Liver (tissue), 9 donors: ENCODE measurements around the gene IL36G. TPM values are rescaled to one million over a fixed set of nuclear protein-coding genes. Genes with fewer than 3 reads are reported as not detected.

Source experiments
- DNase-seq: peaks from one replicate; pipeline ENCODE4 v3.0.0-alpha.2; 2017; ENCODE audit warnings: low spot score
- H3K27ac ChIP-seq, 2 donors: one replicate each; pipeline ENCODE4 v1.7.0; 2013; ENCODE audit warnings: inconsistent platforms in 2 of 2, low read length in 2 of 2, control low read depth in 1 of 2, low read depth in 1 of 2, mild to moderate bottlenecking in 1 of 2
- H3K27me3 ChIP-seq, 4 donors: one replicate each; pipeline versions ENCODE4 v1.6.1 to v1.7.0; 2013; ENCODE audit warnings: low read length in 3 of 4, inconsistent platforms in 1 of 4, mild to moderate bottlenecking in 1 of 4, moderate library complexity in 1 of 4; ENCODE audit not compliant: control insufficient read depth in 4 of 4, insufficient read depth in 4 of 4
- H3K36me3 ChIP-seq, 4 donors: one replicate each; pipeline versions ENCODE4 v1.6.1 to v1.7.0; 2013; ENCODE audit warnings: low read length in 3 of 4, mild to moderate bottlenecking in 3 of 4, low read depth in 1 of 4, moderate library complexity in 1 of 4; ENCODE audit not compliant: control insufficient read depth in 4 of 4, insufficient read depth in 3 of 4
- H3K4me1 ChIP-seq, 4 donors: one replicate each; pipeline versions ENCODE4 v1.6.1 to v1.7.0; 2013; ENCODE audit warnings: low read length in 3 of 4, mild to moderate bottlenecking in 3 of 4, moderate library complexity in 1 of 4; ENCODE audit not compliant: control insufficient read depth in 4 of 4, insufficient read depth in 4 of 4
- H3K4me3 ChIP-seq, 3 donors: one replicate each; pipeline versions ENCODE4 v1.6.1 to v1.7.0; 2013; ENCODE audit warnings: low read length in 3 of 3, control low read depth in 1 of 3, low read depth in 1 of 3, mild to moderate bottlenecking in 1 of 3
- H3K9ac ChIP-seq, 2 donors: one replicate each; pipeline ENCODE4 v1.7.0; 2013; ENCODE audit warnings: low read length in 2 of 2, mild to moderate bottlenecking in 2 of 2, moderate library complexity in 2 of 2, control low read depth in 1 of 2, low read depth in 1 of 2
- H3K9me3 ChIP-seq, 4 donors: one replicate each; pipeline versions ENCODE4 v1.6.1 to v1.7.0; 2013; ENCODE audit warnings: low read length in 3 of 4; ENCODE audit not compliant: control insufficient read depth in 4 of 4
- EGR1 ChIP-seq, 2 donors: IDR thresholded peaks; 2 replicates each; pipeline ENCODE4 v1.6.1; 2016 to 2018; ENCODE audit warnings: antibody characterized with exemption in 2 of 2, low read depth in 2 of 2
- FOXA1 ChIP-seq: IDR thresholded peaks from 2 replicates; pipeline ENCODE4 v1.6.1; 2016; ENCODE audit warnings: antibody characterized with exemption
- FOXA2 ChIP-seq: IDR thresholded peaks from 2 replicates; pipeline ENCODE4 v1.6.1; 2016; ENCODE audit warnings: antibody characterized with exemption
- GABPA ChIP-seq, 2 donors: IDR thresholded peaks in 1 of 2; conservative IDR thresholded peaks in 1 of 2; 2 replicates each; pipeline ENCODE4 v1.6.1; 2016; ENCODE audit warnings: antibody characterized with exemption in 2 of 2, mild to moderate bottlenecking in 1 of 2, moderate library complexity in 1 of 2
- HNF4A ChIP-seq, 2 donors: conservative IDR thresholded peaks; 2 replicates each; pipeline ENCODE4 v1.6.1; 2016; ENCODE audit warnings: antibody characterized with exemption in 2 of 2, mild to moderate bottlenecking in 2 of 2
- HNF4G ChIP-seq: IDR thresholded peaks from 2 replicates; pipeline ENCODE4 v1.6.1; 2016; ENCODE audit warnings: antibody characterized with exemption
- JUND ChIP-seq, 2 donors: IDR thresholded peaks; 2 replicates each; pipeline ENCODE4 v1.6.1; 2016; ENCODE audit warnings: antibody characterized with exemption in 2 of 2
- NR2F2 ChIP-seq: IDR thresholded peaks from 2 replicates; pipeline ENCODE4 v1.6.1; 2016; ENCODE audit warnings: antibody characterized with exemption
- RAD21 ChIP-seq, 2 donors: IDR thresholded peaks; 2 replicates each; pipeline ENCODE4 v1.6.1; 2016; ENCODE audit warnings: antibody characterized with exemption in 2 of 2, mild to moderate bottlenecking in 2 of 2
- RXRA ChIP-seq, 2 donors: IDR thresholded peaks; 2 replicates each; pipeline ENCODE4 v1.6.1; 2017 to 2018; ENCODE audit warnings: antibody characterized with exemption in 2 of 2, mild to moderate bottlenecking in 1 of 2
- SP1 ChIP-seq: IDR thresholded peaks from 2 replicates; pipeline ENCODE4 v1.6.1; 2018; ENCODE audit warnings: antibody characterized with exemption, mild to moderate bottlenecking
- TAF1 ChIP-seq: conservative IDR thresholded peaks from 2 replicates; pipeline ENCODE4 v1.6.1; 2016; ENCODE audit warnings: antibody characterized with exemption, mild to moderate bottlenecking
- YY1 ChIP-seq: IDR thresholded peaks from 2 replicates; pipeline ENCODE4 v1.6.1; 2016; ENCODE audit warnings: antibody characterized with exemption, mild to moderate bottlenecking
- WGBS: extraction: QIAGEN DNeasy Blood & Tissue Kit; methylation state at CpG from one replicate; pipeline ENCODE4 v1.1.7; 2013; 5-methylcytosine and 5-hydroxymethylcytosine counted together
- polyA plus RNA-seq, 2 donors: library from polyadenylated mRNA; stranded (reverse) in 1 of 2; unstranded in 1 of 2; fragments of 200-250 nt in 1 of 2; fragments of >200 nt in 1 of 2; fragmentation: Nextera tagmentation in 1 of 2; extraction: Ambion mirVana in 1 of 2; gene quantifications; one replicate each; pipeline versions ENCODE4 v1.2.1 to v1.2.3, GENCODE V29; 2013 to 2015
- total RNA-seq, 2 donors: library from RNA; depleted of rRNA; stranded (reverse); fragments of >200 nt; gene quantifications; one replicate each; pipeline ENCODE4 v1.2.3, GENCODE V29; 2014
- TF ChIP-seq, protein P1 (sequence below): IDR thresholded peaks from 2 replicates; pipeline ENCODE4 v1.6.1; 2016; ENCODE audit warnings: antibody characterized with exemption
- TF ChIP-seq, protein P2 (sequence below): IDR thresholded peaks from 2 replicates; pipeline ENCODE4 v1.6.1; 2016; ENCODE audit warnings: antibody characterized with exemption
- TF ChIP-seq, protein P3 (sequence below): IDR thresholded peaks from 2 replicates; pipeline ENCODE4 v1.6.1; 2016; ENCODE audit warnings: antibody characterized with exemption
- TF ChIP-seq, protein P4 (sequence below): IDR thresholded peaks from 2 replicates; pipeline ENCODE4 v1.6.1; 2016; ENCODE audit warnings: antibody characterized with exemption, mild to moderate bottlenecking
- TF ChIP-seq, protein P5 (sequence below): fragments of 150-350 bp; IDR thresholded peaks from 2 replicates; pipeline ENCODE4 v1.5.1; 2017; ENCODE audit warnings: improper control_type of control experiment, low read depth, low read length; ENCODE audit not compliant: missing input control
- donor health status: healthy.
- donor health status: healthy.
- donor health status: healthy.
- donor health status: healthy.
- donor health status: healthy.

Gene IL36G
- total and polyA plus RNA-seq, 4 donors, result not detected

DNA sequence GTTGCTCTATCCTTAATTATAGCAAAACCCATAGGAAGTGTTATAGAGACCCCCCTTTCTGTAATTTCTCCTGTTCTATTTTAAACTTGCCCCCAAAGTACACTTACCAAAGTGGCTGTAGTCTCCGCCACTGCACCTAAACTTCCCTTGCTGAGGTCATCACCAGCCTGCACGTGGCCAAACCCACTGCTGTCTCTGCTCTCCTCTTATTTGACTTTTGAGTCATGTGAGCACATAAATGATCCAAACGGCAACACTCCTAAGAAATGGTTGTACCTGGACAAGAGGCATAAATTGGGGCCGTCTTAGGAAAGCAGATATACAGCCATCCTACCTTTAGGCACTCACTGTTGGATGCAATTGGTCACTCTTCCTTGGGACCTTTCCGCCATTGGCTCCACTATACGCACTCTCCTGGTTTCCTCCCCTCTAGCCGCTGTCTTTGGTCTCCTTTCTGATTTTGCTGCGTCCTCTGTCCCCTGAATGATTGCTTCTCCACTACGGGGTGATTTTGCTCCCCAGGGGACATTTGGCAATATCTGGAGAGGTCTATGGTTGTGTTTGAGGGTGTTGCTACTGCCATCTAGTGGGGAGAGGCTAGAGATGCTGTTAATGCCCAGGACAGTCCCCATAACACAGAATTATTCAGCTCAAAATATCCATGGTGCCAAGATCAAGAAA is 19.2 kb upstream of the IL36G start:
- Histone ChIP-seq H3K4me1 (peaks cover 0 to 4% (median 2%) of the 10 kb centered on the region in 4 donors), H3K36me3 (no peaks in the 10 kb centered on the region), H3K4me3 (no peak overlapping the region), H3K9me3 (no peaks in the 10 kb centered on the region), H3K27me3 (no peaks in the 10 kb centered on the region), H3K27ac (no peak overlapping the region), H3K9ac (no peak overlapping the region)
- WGBS, result 49% methylated on average over 9 of the region's 9 CpGs
- TF ChIP-seq, protein P1, sequence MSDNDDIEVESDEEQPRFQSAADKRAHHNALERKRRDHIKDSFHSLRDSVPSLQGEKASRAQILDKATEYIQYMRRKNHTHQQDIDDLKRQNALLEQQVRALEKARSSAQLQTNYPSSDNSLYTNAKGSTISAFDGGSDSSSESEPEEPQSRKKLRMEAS, result no peak
- TF ChIP-seq FOXA2 (no peak), TAF1 (no peak), JUND (IDR thresholded peaks at IDR 0.05) (no peak), SP1 (no peak), EGR1 (IDR thresholded peaks at IDR 0.05; ENCODE audit: low read depth in 2 of 2) (no peak), NR2F2 (no peak), RAD21 (IDR thresholded peaks at IDR 0.05) (peak; percentile 83 to 85), FOXA1 (no peak), RXRA (IDR thresholded peaks at IDR 0.05) (no peak), GABPA (IDR thresholded peaks at IDR 0.05 in 1 of 2, conservative IDR thresholded peaks at IDR 0.05 in 1 of 2) (no peak), HNF4G (no peak), YY1 (no peak), HNF4A (conservative IDR thresholded peaks at IDR 0.05) (peak in 1 of 2 donors; percentile 21)
- TF ChIP-seq, protein P2, sequence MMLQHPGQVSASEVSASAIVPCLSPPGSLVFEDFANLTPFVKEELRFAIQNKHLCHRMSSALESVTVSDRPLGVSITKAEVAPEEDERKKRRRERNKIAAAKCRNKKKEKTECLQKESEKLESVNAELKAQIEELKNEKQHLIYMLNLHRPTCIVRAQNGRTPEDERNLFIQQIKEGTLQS, result no peak
- TF ChIP-seq, protein P3, sequence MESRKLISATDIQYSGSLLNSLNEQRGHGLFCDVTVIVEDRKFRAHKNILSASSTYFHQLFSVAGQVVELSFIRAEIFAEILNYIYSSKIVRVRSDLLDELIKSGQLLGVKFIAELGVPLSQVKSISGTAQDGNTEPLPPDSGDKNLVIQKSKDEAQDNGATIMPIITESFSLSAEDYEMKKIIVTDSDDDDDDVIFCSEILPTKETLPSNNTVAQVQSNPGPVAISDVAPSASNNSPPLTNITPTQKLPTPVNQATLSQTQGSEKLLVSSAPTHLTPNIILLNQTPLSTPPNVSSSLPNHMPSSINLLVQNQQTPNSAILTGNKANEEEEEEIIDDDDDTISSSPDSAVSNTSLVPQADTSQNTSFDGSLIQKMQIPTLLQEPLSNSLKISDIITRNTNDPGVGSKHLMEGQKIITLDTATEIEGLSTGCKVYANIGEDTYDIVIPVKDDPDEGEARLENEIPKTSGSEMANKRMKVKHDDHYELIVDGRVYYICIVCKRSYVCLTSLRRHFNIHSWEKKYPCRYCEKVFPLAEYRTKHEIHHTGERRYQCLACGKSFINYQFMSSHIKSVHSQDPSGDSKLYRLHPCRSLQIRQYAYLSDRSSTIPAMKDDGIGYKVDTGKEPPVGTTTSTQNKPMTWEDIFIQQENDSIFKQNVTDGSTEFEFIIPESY, result no peak
- TF ChIP-seq, protein P4, sequence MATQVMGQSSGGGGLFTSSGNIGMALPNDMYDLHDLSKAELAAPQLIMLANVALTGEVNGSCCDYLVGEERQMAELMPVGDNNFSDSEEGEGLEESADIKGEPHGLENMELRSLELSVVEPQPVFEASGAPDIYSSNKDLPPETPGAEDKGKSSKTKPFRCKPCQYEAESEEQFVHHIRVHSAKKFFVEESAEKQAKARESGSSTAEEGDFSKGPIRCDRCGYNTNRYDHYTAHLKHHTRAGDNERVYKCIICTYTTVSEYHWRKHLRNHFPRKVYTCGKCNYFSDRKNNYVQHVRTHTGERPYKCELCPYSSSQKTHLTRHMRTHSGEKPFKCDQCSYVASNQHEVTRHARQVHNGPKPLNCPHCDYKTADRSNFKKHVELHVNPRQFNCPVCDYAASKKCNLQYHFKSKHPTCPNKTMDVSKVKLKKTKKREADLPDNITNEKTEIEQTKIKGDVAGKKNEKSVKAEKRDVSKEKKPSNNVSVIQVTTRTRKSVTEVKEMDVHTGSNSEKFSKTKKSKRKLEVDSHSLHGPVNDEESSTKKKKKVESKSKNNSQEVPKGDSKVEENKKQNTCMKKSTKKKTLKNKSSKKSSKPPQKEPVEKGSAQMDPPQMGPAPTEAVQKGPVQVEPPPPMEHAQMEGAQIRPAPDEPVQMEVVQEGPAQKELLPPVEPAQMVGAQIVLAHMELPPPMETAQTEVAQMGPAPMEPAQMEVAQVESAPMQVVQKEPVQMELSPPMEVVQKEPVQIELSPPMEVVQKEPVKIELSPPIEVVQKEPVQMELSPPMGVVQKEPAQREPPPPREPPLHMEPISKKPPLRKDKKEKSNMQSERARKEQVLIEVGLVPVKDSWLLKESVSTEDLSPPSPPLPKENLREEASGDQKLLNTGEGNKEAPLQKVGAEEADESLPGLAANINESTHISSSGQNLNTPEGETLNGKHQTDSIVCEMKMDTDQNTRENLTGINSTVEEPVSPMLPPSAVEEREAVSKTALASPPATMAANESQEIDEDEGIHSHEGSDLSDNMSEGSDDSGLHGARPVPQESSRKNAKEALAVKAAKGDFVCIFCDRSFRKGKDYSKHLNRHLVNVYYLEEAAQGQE, result no peak
- TF ChIP-seq, protein P5, sequence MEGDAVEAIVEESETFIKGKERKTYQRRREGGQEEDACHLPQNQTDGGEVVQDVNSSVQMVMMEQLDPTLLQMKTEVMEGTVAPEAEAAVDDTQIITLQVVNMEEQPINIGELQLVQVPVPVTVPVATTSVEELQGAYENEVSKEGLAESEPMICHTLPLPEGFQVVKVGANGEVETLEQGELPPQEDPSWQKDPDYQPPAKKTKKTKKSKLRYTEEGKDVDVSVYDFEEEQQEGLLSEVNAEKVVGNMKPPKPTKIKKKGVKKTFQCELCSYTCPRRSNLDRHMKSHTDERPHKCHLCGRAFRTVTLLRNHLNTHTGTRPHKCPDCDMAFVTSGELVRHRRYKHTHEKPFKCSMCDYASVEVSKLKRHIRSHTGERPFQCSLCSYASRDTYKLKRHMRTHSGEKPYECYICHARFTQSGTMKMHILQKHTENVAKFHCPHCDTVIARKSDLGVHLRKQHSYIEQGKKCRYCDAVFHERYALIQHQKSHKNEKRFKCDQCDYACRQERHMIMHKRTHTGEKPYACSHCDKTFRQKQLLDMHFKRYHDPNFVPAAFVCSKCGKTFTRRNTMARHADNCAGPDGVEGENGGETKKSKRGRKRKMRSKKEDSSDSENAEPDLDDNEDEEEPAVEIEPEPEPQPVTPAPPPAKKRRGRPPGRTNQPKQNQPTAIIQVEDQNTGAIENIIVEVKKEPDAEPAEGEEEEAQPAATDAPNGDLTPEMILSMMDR, result peak; percentile 79
- no peak for DNase-seq
